GM19467 (cell line): ENCODE measurements around the gene CFLAR.

Source experiments
- ATAC-seq: cut with Tn5 transposase; IDR thresholded peaks from one replicate; pipeline ENCODE4 v1.9.1; 2021; ENCODE audit warnings: mild to moderate bottlenecking, moderate library complexity; ENCODE audit not compliant: unreplicated experiment

CFLAR gene

DNA sequence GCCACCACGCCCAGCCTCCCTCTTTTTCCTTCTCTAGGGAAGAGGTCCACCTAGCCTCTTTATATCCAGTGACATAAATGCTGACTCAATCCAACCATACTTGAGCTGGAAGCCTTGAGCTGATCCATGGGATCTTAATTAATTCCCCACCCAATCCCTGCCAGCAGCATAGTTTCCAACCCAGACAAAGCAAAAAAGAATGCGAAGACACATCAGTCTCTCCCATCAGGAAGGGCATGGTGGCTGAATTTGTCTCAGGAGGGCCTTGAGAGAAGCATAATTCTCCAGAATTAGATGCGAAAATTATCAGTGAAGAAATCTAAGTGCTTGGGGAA is 89.5 kb downstream of the CFLAR start:
- ATAC-seq: no peak

DNA sequence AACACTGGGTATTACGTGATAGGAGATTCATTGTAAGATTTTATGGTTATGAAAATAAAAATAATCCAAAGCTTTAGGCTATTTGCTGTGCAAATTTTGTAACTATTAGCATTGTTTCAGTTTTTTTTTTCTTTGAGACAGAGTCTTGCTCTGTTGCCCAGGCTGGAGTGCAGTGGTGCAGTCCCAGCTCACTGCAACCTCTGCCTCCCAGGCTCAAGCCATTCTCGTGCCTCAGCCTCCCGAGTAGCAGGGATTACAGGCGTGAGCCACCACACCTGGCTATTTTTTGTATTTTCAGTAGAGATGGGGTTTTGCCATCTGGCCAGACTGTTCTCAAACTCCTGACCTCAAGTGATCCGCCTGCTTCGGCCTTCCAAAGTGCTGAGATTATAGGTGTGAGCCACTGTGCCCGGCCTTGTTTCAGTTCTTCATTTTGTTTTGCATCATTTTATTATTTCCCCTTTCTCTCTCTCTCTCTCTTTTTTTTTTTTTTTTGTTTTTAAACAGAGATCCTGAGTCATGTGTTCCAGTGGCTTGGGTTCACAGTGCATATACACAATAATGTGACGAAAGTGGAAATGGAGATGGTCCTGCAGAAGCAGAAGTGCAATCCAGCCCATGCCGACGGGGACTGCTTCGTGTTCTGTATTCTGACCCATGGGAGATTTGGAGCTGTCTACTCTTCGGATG is 92.7 kb downstream of the CFLAR start:
- peak; percentile 52 for ATAC-seq

DNA sequence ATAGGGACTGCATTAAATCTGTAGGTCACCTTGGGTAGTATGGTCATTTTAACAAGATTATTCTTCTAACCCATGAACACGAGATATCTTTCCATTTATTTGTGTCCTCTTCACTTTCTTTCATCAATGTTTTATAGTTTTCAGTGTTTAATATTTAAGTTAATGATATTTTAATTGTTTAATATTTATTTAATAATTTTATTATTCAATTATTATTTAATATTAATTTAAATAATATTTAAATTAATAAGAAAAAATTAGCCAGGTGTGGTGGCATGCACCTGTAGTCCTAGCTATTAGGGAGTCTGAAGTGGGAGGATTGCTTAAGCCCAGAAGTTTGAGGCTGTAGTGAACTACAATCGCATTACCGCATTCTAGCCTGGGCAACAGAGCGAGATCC is 100.0 kb downstream of the CFLAR start:
- no peak for ATAC-seq

DNA sequence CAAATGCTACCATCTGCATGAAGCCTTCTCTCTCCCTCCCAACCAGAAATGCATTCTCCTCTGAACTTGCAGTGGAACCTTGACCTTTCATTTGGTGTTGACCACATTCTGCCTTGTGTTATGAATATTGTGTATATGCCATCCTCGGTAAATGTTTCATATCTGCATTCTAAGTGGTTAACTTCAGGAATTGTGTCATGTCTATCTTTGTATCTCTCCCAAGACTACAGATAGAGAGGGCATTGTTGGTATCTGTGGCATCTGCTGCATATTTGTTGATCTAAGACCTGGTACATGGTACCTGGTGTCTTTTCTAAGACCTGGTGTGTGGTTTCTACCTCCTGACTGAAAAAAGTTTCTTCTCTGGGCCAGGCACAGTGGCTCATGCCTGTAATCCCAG is 101.0 kb downstream of the CFLAR start:
- no peak for ATAC-seq

DNA sequence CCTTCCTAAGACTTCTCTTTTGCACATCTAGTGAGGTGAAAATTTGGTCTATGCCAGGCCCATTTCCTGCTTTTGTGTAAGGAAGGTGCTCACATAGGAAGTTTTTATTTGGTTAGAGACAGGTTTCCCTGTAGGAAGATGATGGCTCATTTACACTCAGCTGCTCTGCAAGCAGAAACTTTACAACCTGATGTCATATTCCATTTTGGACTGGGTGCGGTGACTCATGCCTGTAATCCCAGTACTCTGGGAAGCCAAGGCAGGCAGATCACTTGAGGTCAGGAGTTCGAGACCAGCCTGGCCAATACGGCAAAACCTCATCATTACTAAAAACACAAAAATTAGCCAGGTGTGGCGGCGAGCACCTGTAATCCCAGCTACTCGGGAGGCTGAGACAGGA is 102.8 kb downstream of the CFLAR start:
- no peak for ATAC-seq

DNA sequence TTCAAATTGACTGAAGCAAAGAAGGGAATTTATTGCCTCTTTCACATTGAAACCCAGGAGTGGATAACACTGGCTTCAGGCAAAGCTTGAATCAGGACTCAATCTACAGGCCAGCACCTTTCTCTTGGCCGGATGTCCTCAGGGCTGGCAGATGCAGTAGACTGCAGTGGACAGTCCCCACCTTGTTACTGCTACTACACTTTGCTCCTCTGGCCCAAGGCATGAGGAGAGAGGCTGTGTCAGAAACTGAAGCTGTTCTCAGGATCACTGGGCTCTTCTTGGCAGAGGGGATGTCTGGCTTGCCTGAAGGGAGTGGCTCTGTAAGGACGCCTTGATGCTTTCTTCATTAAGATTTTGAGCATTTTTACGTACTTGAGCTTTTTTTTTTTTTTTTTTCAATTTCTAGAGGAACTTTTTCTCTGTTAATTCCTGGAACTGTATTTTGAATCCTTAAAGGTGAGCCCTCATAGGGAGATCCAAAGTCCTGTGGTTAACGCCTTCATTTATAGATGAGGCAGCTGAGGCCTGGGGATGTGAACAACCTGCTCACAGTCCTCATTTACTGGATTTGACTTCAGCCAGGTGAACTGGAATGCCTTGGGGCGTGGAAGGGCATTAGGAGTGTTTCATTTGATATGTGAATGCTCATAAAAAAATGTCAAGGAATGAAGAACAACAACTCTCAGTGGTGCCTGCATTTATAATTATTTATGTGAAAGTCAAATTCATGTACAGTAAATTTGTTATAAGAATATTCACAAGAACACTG is 103.5 kb downstream of the CFLAR start:
- no peak for ATAC-seq

DNA sequence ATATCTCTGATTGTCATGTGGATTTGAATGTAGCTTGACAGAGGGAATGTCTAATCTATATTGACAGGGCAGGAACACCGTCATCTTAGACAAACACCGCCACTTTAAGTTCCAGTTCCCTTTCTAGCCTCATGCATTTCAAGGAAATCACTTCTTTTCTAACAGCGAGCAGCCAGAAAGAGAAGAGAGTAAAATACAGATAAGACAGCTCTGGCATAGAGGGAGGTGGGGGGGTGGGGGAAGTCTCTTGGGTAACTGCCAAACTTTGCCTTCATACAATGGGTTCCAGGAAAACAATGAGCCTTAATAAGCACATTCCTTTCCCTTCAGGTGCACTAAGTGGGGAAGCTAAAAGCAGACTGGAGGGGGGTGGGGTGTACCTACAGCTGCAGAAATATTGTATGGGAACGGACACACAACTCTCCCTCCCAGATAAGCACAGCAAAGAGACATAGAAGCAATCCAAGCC is 104.2 kb downstream of the CFLAR start:
- no peak for ATAC-seq

DNA sequence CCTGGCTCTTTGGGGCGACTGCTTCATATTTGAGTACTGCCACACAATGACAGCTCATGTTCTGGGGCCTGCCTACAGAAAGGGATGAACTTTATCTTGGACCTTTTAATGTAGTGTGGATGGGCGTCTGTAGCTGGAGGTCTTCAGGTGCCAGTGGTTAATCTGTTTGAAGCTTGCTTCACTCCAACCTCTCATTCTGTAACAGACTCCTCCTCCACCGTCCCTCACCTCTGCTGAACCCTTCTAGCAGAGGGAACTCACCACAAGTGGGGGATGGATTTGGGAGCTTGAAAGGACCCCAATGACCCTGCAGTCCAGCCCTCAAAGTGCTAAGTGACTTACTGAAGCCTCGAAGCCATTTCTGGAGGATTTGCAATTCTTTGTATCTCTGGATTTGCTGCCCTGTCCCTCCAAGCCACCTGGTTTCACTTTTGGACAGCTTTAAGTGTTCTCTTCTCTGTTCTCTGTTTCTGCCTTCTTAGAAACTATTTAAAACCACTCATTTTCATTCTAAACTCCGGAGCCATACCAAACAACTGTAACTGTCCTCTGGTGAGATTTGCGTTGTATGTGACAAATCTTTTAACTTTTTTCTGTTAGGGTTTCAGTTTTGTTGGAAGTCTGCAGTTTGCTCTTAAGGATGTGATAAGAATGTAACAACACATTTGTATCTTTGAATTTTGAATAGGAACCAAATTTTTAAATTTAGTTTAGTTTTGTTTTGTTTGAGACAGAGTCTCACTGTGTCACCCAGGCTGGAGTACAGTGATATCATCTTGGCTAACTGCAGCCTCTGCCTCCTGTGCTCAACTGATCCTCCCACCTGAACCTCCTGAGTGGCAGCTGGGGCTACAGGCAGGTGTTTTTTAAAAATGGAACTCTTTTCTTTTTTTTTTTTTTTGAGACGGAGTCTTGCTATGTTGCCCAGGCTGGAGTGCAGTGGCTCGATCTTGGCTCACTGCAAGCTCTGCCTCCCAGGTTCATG is 107.4 kb downstream of the CFLAR start:
- ATAC-seq: peak; percentile 92
